Erythroblast (primary cell): ENCODE results near the gene CHID1.
A peak's percentile ranks its signal among the peaks of the same experiment; 100 is the strongest.

Experiments
- GATA1 ChIP-seq: IDR thresholded peaks from 2 replicates; pipeline ENCODE4 v1.6.1; 2011; ENCODE audit warnings: low read depth, mild to moderate bottlenecking, control low read depth, low read length, moderate library complexity
- POLR2A ChIP-seq: IDR thresholded peaks from 2 replicates; pipeline ENCODE4 v1.6.1; 2011; ENCODE audit warnings: mild to moderate bottlenecking, low read length

DNA sequence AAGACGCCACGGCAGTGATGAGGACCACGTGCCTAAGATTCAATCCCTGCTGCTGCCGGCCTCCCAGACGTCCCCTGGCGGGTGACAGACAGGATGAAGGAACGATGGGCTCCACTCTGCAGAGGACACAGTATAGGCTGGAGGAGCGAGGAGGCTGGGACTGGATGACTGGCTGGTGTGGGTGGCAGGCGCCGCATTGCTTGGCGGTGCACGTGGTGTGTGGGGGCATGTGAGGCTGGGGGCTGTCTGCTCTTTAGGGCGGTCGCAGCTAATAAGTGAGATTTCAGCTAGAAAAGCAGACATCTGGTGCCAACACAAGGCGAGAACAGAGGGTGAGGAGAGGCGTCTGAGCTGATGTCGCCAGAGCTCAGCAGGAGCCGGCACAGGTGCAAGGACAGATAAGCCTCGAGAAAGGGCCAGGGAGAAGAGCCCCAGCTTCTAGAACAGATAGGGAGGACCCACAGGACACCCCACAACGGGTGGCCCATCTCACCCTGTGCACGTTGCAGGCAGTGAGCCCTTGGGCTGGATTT lies 34.8 kb downstream of the CHID1 start:
- TF ChIP-seq POLR2A (peak; percentile 56), GATA1 (no peak)
